Rectal smooth muscle tissue (tissue), 1 donor: ENCODE measurements around the gene PLRG1.

Experiments
- H3K27ac ChIP-seq: one replicate; pipeline ENCODE4 v1.7.0; 2013; ENCODE audit warnings: low read depth, low read length, inconsistent platforms
- H3K27me3 ChIP-seq: one replicate; pipeline ENCODE4 v1.7.0; 2013; ENCODE audit warnings: low read length; ENCODE audit not compliant: control insufficient read depth, insufficient read depth
- H3K36me3 ChIP-seq: one replicate; pipeline ENCODE4 v1.7.0; 2013; ENCODE audit warnings: low read length; ENCODE audit not compliant: control insufficient read depth, insufficient read depth
- H3K4me1 ChIP-seq: one replicate; pipeline ENCODE4 v1.7.0; 2013; ENCODE audit warnings: low read length; ENCODE audit not compliant: control insufficient read depth, insufficient read depth
- H3K4me3 ChIP-seq: one replicate; pipeline ENCODE4 v1.7.0; 2013; ENCODE audit warnings: low read length
- H3K9ac ChIP-seq: one replicate; pipeline ENCODE4 v1.7.0; 2013; ENCODE audit warnings: low read length

Gene PLRG1

GRCh38 chr4:154529728-154530519 lies 20.3 kb downstream of the PLRG1 start:
- H3K4me1 ChIP-seq, result peaks cover 2% of the 10 kb centered on the region
- H3K27ac ChIP-seq, result no peak overlapping the region
- no peaks in the 10 kb centered on the region for H3K27me3 ChIP-seq
- H3K36me3 ChIP-seq, result no peaks in the 10 kb centered on the region
- H3K9ac ChIP-seq, result no peak overlapping the region
- H3K4me3 ChIP-seq, result peak overlapping the region; percentile 9

GRCh38 chr4:154528869-154529268 lies 21.3 kb downstream of the PLRG1 start:
- no peaks in the 10 kb centered on the region for H3K27me3 ChIP-seq
- no peaks in the 10 kb centered on the region for H3K36me3 ChIP-seq
- H3K4me3 ChIP-seq, result no peak overlapping the region
- no peak overlapping the region for H3K27ac ChIP-seq
- H3K4me1 ChIP-seq, result peaks cover 2% of the 10 kb centered on the region
- H3K9ac ChIP-seq, result no peak overlapping the region

- H3K4me1 ChIP-seq, result peaks cover 2% of the 10 kb centered on the region
- no peak overlapping the region for H3K27ac ChIP-seq
- H3K9ac ChIP-seq, result no peak overlapping the region
- no peaks in the 10 kb centered on the region for H3K27me3 ChIP-seq
- no peaks in the 10 kb centered on the region for H3K36me3 ChIP-seq
- H3K4me3 ChIP-seq, result no peak overlapping the region
Measured at GRCh38 chr4:154527308-154527707, 22.9 kb downstream of the PLRG1 start.

GRCh38 chr4:154526151-154526550 lies 24.0 kb downstream of the PLRG1 start:
- no peak overlapping the region for H3K27ac ChIP-seq
- no peak overlapping the region for H3K9ac ChIP-seq
- no peaks in the 10 kb centered on the region for H3K36me3 ChIP-seq
- H3K4me3 ChIP-seq, result no peak overlapping the region
- H3K4me1 ChIP-seq, result peaks cover 2% of the 10 kb centered on the region
- H3K27me3 ChIP-seq, result no peaks in the 10 kb centered on the region

GRCh38 chr4:154521607-154522006 lies 28.6 kb downstream of the PLRG1 start:
- Histone ChIP-seq H3K36me3 (no peaks in the 10 kb centered on the region), H3K4me1 (no peaks in the 10 kb centered on the region), H3K9ac (no peak overlapping the region), H3K27me3 (no peaks in the 10 kb centered on the region), H3K4me3 (no peak overlapping the region), H3K27ac (no peak overlapping the region)

- Histone ChIP-seq H3K9ac (no peak overlapping the region), H3K4me1 (no peaks in the 10 kb centered on the region), H3K36me3 (no peaks in the 10 kb centered on the region), H3K27me3 (no peaks in the 10 kb centered on the region), H3K4me3 (no peak overlapping the region), H3K27ac (no peak overlapping the region)
Measured at GRCh38 chr4:154519214-154519613, 31.0 kb downstream of the PLRG1 start.

GRCh38 chr4:154517591-154517990 lies 32.6 kb downstream of the PLRG1 start:
- Histone ChIP-seq H3K27ac (no peak overlapping the region), H3K36me3 (no peaks in the 10 kb centered on the region), H3K27me3 (no peaks in the 10 kb centered on the region), H3K4me1 (no peaks in the 10 kb centered on the region), H3K4me3 (no peak overlapping the region), H3K9ac (no peak overlapping the region)

- Histone ChIP-seq H3K27me3 (no peaks in the 10 kb centered on the region), H3K27ac (no peak overlapping the region), H3K4me3 (no peak overlapping the region), H3K4me1 (no peaks in the 10 kb centered on the region), H3K9ac (no peak overlapping the region), H3K36me3 (no peaks in the 10 kb centered on the region)
Measured at GRCh38 chr4:154516318-154517029, 33.7 kb downstream of the PLRG1 start.

- H3K27ac ChIP-seq, result no peak overlapping the region
Measured at GRCh38 chr4:154511981-154512380, 38.2 kb downstream of the PLRG1 start.

GRCh38 chr4:154511548-154511947 lies 38.7 kb downstream of the PLRG1 start:
- Histone ChIP-seq H3K9ac (no peak overlapping the region), H3K27me3 (no peaks in the 10 kb centered on the region), H3K4me3 (no peak overlapping the region), H3K27ac (no peak overlapping the region), H3K4me1 (no peaks in the 10 kb centered on the region), H3K36me3 (no peaks in the 10 kb centered on the region)

More at GRCh38 chr4:154511981-154512380, 38.2 kb downstream of the PLRG1 start:
- no peak overlapping the region for H3K9ac ChIP-seq
- H3K27me3 ChIP-seq, result no peaks in the 10 kb centered on the region
- no peak overlapping the region for H3K4me3 ChIP-seq
- H3K4me1 ChIP-seq, result no peaks in the 10 kb centered on the region
- no peaks in the 10 kb centered on the region for H3K36me3 ChIP-seq

- Histone ChIP-seq H3K27me3 (no peaks in the 10 kb centered on the region), H3K4me3 (no peak overlapping the region), H3K9ac (no peak overlapping the region), H3K36me3 (no peaks in the 10 kb centered on the region), H3K27ac (no peak overlapping the region), H3K4me1 (no peaks in the 10 kb centered on the region)
Measured at GRCh38 chr4:154507156-154507555, 43.0 kb downstream of the PLRG1 start.

GRCh38 chr4:154506253-154506652 lies 43.9 kb downstream of the PLRG1 start:
- no peaks in the 10 kb centered on the region for H3K27me3 ChIP-seq
- H3K27ac ChIP-seq, result no peak overlapping the region
- H3K9ac ChIP-seq, result no peak overlapping the region
- no peaks in the 10 kb centered on the region for H3K4me1 ChIP-seq
- no peak overlapping the region for H3K4me3 ChIP-seq
- H3K36me3 ChIP-seq, result no peaks in the 10 kb centered on the region

GRCh38 chr4:154503598-154503997 lies 46.6 kb downstream of the PLRG1 start:
- H3K27ac ChIP-seq, result no peak overlapping the region
- H3K4me1 ChIP-seq, result no peaks in the 10 kb centered on the region
- H3K4me3 ChIP-seq, result no peak overlapping the region
- no peaks in the 10 kb centered on the region for H3K27me3 ChIP-seq
- H3K36me3 ChIP-seq, result no peaks in the 10 kb centered on the region
- H3K9ac ChIP-seq, result no peak overlapping the region
